Muscle layer of duodenum (tissue), 2 donors: Measurements from ENCODE around the gene STAM.
A peak's percentile ranks its signal among the peaks of the same experiment; 100 is the strongest.

Source experiments
- H3K27ac ChIP-seq: one replicate; pipeline ENCODE4 v1.7.0; 2013; ENCODE audit warnings: mild to moderate bottlenecking, low read length
- H3K27me3 ChIP-seq: one replicate; pipeline ENCODE4 v1.7.0; 2013; ENCODE audit warnings: low read depth, mild to moderate bottlenecking, control low read depth, low read length
- H3K36me3 ChIP-seq, 2 donors: one replicate each; pipeline ENCODE4 v1.7.0; 2013; ENCODE audit warnings: low read length in 2 of 2, control low read depth in 1 of 2, mild to moderate bottlenecking in 1 of 2; ENCODE audit not compliant: insufficient read depth in 2 of 2, control insufficient read depth in 1 of 2
- H3K4me1 ChIP-seq, 2 donors: one replicate each; pipeline ENCODE4 v1.7.0; 2013; ENCODE audit warnings: low read length in 2 of 2, mild to moderate bottlenecking in 2 of 2, control low read depth in 1 of 2, moderate library complexity in 1 of 2; ENCODE audit not compliant: insufficient read depth in 2 of 2, control insufficient read depth in 1 of 2
- H3K4me3 ChIP-seq, 2 donors: one replicate each; pipeline ENCODE4 v1.7.0; 2013; ENCODE audit warnings: low read length in 2 of 2, low read depth in 1 of 2, mild to moderate bottlenecking in 1 of 2
- H3K9me3 ChIP-seq, 2 donors: one replicate each; pipeline ENCODE4 v1.7.0; 2013; ENCODE audit warnings: low read length in 2 of 2, control low read depth in 1 of 2, mild to moderate bottlenecking in 1 of 2; ENCODE audit not compliant: control insufficient read depth in 1 of 2
- donor health status: healthy.

STAM gene

GRCh38 chr10:17643755-17644484 is at the start of gene STAM:
Gene STAM (plus strand): TSS chr10:17644151. CDS start chr10:17644340, 189 bp downstream.
- Histone ChIP-seq H3K36me3 (peaks cover 0 to 12% of the 10 kb centered on the region in 2 donors), H3K27ac (peak within 1 kb of the TSS; percentile 99), H3K4me1 (peaks cover 16 to 33% of the 10 kb centered on the region in 2 donors), H3K27me3 (no peaks in the 10 kb centered on the region), H3K4me3 (peak within 1 kb of the TSS; percentile 99), H3K9me3 (no peaks in the 10 kb centered on the region)

DNA sequence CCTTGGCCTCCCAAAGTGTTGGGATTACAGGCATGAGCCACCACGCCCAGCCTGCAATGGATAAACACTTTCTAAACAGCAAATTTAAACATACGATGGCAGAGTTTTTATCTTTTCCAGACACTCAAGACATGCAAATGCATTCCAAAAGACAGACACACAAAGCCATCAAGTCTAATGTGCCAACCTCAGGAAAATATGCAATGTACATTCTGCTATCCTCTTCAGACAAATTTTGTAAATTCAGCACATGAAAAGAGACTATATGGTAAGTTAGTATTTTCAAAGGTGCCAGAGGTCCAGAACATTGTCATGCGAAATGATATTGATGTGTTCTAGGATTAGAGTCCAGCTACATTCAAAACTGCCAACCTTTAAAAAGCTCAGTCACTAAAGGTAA is 46.6 kb upstream of the STAM start:
- no peak overlapping the region for H3K27ac ChIP-seq
- no peak overlapping the region for H3K4me3 ChIP-seq
- H3K9me3 ChIP-seq = no peaks in the 10 kb centered on the region
- peaks cover 0 to 9% of the 10 kb centered on the region in 2 donors for H3K36me3 ChIP-seq
- H3K4me1 ChIP-seq = no peaks in the 10 kb centered on the region
- no peaks in the 10 kb centered on the region for H3K27me3 ChIP-seq

- Histone ChIP-seq H3K9me3 (no peaks in the 10 kb centered on the region), H3K27ac (no peak overlapping the region), H3K4me1 (no peaks in the 10 kb centered on the region), H3K27me3 (no peaks in the 10 kb centered on the region), H3K4me3 (no peak overlapping the region), H3K36me3 (peaks cover 0 to 1% of the 10 kb centered on the region in 2 donors)
Observed at GRCh38 chr10:17599089-17599488, 44.9 kb upstream of the STAM start.

GRCh38 chr10:17605936-17606335 is 38.0 kb upstream of the STAM start:
- no peaks in the 10 kb centered on the region for H3K9me3 ChIP-seq
- no peaks in the 10 kb centered on the region for H3K4me1 ChIP-seq
- H3K27ac ChIP-seq = no peak overlapping the region
- H3K27me3 ChIP-seq = no peaks in the 10 kb centered on the region
- H3K36me3 ChIP-seq = no peaks in the 10 kb centered on the region
- no peak overlapping the region for H3K4me3 ChIP-seq

DNA sequence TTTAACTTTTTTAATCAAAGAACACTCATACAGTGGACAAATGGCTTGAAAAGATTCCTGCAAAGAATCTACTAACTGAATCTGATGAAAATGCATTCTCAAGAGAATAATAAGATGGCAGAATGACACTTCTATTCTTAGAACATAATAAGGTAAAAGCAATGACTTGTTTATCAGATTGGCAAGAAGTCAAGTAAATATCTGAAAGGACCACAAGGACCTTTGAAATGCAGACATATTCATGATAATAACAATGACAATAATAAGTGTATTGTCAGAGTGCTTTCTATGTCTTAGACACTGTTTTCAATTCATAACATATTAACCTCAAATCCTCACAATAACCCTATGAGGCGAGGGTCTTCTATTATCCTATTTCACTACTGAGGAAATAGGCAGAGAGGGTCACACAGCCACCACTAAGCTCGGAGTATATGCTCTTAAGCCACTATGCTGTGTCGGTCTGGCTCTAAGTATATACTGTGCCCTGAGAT is 37.4 kb upstream of the STAM start:
- Histone ChIP-seq H3K36me3 (no peaks in the 10 kb centered on the region), H3K9me3 (no peaks in the 10 kb centered on the region), H3K4me3 (no peak overlapping the region), H3K4me1 (no peaks in the 10 kb centered on the region), H3K27me3 (no peaks in the 10 kb centered on the region), H3K27ac (no peak overlapping the region)

DNA sequence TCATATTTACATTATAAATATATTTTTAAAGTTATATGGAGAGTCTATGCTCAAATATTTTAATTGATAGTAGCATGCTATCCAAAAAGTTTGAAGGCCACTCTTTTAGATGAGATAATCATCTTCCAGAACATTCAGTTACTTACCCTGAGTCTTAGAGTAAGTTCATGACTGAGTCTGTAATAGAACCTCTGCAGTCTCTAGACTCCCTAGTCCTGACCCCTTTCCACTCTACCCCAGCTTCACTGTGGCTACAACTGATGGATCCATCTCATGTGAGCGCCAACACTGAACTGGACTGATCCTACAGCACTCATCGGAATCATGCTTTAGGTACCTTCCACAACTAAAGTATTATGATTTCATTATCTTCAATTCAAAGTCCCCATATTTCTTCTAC is 36.9 kb upstream of the STAM start:
- Histone ChIP-seq H3K4me1 (no peaks in the 10 kb centered on the region), H3K9me3 (no peaks in the 10 kb centered on the region), H3K27me3 (no peaks in the 10 kb centered on the region), H3K4me3 (no peak overlapping the region), H3K27ac (no peak overlapping the region), H3K36me3 (no peaks in the 10 kb centered on the region)

GRCh38 chr10:17607603-17608332 is 36.2 kb upstream of the STAM start:
- Histone ChIP-seq H3K9me3 (no peaks in the 10 kb centered on the region), H3K27ac (no peak overlapping the region), H3K27me3 (no peaks in the 10 kb centered on the region), H3K4me3 (no peak overlapping the region), H3K4me1 (no peaks in the 10 kb centered on the region), H3K36me3 (no peaks in the 10 kb centered on the region)

DNA sequence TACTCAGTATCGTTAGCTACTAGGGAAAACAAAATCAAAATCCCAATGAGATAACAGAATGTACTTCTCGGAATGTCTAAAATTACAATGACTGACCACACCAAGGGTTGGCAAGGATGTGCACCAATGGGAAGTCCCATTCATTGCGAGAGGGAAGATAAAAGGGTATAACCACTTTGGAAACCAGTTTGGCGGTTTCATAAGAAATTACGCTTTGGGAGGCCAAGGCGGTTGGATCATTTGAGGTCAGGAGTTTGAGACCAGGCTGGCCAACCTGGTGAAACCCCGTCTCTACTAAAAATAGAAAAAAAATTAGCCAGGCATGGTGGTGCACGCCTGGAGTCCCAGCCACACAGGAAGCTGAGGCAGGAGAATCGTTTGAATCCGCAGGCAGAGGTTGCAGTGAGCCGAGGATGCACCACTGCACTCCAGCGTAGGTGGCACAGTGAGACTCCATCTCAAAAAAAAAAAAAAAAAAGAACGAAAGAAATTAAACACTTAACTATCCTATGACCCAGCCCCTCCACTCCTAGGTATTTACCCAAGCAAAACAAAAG is 34.4 kb upstream of the STAM start:
- no peaks in the 10 kb centered on the region for H3K36me3 ChIP-seq
- no peaks in the 10 kb centered on the region for H3K9me3 ChIP-seq
- H3K4me3 ChIP-seq = no peak overlapping the region
- no peaks in the 10 kb centered on the region for H3K4me1 ChIP-seq
- H3K27ac ChIP-seq = no peak overlapping the region
- no peaks in the 10 kb centered on the region for H3K27me3 ChIP-seq

DNA sequence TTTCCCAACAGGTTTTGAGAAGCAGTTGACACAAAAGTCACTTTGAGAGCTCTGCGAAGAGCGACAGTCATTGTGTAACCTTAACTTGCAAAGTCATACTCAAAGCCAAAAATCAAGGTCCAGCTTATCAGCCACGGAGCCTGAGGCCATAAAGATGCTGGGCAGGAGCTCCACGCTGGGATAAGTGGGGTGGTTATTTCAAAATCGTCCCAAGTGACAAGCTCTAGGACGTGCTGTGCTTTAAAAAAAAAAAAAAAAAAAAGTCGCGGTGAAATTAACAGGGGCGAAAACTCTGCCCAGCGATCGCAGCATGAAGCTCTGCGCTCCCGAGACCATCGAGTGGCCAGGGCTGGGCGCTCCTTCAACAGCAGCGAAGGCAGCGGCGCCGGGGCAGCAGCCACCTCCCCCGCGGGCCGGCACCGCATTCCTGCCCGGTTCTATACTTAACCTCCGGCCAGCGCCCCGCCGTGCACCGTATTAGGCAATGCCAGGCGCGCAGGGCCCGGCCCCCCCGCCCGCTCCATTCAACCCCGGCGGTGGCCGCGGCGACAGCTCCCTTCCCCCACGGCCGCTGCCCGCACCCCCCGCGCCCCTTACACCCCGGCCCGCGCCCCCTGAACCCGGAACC is 27.4 kb upstream of the STAM start:
- Histone ChIP-seq H3K27ac (peak overlapping the region; percentile 45), H3K4me1 (no peaks in the 10 kb centered on the region), H3K9me3 (no peaks in the 10 kb centered on the region), H3K4me3 (peak overlapping the region; percentile 70 to 94), H3K27me3 (no peaks in the 10 kb centered on the region), H3K36me3 (no peaks in the 10 kb centered on the region)

DNA sequence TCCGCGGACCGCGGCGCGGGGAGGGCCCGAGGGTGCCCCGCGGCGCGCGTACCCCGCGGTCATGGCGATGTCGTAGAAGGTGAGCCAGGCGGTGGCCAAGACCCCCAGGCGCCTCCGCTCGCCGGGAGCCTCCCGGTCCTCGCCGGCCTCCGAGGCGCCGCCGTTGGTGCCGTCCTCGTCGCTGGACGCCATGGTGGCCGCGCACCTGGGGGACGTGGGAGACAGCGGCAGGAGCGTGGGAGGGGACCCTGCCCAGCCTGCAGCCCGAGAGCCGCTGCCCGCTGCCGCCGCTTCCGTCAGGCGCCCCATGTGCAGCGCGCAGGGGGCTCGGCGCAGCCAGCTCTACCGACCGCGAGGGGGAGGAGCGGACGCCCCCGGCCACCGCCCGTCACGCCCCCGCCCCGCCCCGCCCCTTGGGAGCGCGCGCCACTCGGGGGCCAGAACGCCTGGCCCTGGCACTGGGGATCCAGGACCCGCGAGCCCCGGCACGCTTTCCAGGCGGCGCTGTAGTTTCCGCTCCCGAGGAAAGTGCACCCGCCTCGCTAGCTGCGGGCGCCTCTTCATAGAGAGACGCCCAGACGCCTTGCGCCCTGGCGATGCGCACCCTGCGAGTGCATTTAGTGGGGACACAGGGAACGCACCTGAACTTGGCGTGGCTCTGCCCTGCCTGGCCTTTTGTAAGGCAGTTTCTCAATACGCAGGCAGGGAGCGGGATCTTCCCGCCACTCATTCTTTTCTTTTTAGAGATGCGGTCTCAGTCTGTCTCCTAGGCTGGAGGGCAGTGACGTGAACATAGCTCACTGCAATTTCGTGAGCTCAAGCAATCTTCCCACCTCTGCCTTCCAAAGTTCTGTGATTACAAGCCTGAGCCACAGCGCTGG is 26.7 kb upstream of the STAM start, which contains the start of gene HACD1:
Gene HACD1, minus strand, starts transcription at position 344 of the 881 bp plus-strand sequence. Its CDS starts 35 bp downstream, at position 309.
- Histone ChIP-seq H3K4me1 (no peaks in the 10 kb centered on the region), H3K4me3 (peak within 1 kb of the TSS; percentile 82 to 94), H3K27ac (peak within 1 kb of the TSS; percentile 45), H3K9me3 (no peaks in the 10 kb centered on the region), H3K36me3 (no peaks in the 10 kb centered on the region), H3K27me3 (no peaks in the 10 kb centered on the region)
